ENCODE data around the gene MYLK2.

The MYLK2 gene

DNA sequence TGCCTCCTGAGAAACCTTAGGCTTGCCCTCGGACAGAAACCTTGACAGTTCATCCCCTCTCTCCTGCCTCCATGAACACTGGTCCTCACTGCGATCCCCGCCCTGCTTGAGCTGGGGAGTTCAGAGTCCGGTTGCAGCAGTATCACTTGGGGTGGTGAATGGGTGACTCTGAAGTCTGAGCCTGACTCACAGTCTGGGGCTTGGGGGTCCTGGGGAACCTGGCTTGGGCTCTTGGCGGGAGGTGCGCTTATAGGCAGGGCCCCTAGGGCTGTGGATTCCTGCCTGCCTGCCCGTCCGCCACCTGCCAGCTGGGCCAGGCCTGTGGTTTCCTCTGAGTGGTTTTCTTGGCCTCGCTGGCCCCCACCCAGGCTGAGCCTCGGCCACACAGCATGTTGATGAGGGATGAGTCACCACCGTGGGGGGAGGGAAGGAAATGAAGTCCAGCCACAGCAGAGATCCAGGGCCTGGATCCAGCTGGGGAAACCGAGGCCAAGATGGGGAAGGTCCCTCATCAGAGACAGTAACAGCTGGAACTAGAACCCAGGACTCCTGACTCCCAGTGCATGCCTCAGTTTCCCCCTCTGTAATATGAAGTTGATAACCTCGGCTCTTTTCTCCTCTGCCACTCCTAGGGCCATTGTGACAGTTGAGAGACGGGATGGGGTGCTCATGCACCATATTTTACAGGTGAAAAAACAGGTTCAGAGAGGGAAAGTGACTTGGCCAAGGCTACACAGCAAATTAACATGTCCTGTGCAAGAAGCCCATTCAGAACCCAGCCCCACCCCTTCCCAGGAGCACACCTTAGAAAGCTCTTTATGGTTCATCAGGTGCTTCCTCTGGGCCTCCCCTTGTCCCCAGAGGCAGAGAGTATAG, 17.1 kb downstream of the MYLK2 start:
- peak; percentile 66 for DNase-seq (ENCODE audit: low spot score)

DNA sequence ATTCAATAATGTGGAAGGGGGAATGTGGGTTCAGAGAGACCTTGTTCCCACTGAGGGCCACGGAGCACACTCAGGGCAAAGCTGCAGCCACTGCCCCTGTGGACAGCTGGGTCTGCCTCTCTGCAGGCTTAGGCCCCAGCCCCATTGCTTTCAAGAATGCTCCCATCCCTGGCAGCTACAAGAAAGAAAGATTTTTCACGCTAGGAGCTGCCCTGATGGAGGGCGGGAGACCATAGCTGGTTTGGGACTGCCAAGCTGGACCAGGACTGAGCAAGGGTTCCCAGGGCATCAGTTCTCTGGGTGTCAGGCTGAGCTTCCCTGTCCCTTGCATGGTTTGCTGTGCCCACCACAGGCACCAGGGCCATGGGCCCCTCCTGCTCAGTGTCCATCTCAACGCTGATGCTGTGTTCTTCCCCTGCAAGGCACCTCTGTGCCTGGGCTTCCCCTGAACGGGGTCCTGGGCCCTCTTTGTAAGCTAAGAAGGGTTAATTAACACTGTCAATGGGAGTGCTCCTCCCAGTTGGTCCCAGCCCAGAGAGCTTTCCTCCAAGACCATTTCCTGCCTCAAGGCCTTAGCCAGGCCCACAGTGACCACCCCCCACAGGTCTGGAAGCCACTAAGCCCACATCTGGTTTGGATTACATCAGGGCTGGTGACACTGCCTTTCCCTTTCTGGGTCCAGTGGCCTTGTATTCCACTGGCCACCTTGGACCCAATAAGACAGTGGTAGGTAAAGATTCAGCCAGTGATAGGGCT, 17.9 kb downstream of the MYLK2 start:
- DNase-seq (ENCODE audit: low spot score) = no peak

DNA sequence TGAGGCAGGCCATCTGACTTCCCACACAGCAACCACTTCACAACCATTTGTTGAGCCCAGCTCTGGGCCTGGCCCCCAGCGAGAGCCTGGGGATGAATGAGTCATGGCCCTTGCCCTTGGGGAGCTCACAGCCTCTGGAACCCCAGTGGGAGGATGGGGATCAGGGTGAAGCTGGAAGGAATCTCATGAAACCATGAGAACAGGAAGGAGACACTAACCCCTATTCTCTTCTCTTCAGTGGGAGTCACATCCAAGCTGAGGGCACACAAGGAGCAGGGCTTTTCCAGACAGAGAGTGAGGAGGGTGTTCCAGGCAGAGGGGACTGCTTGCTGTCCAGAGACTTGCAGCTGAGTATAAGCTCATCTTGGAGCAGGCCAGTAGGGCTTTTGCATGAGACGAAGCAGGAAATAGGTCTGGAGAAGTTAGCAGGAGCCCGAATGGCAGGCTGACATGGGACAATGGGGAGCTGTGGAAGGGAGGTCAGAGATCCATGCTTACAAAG, 18.8 kb downstream of the MYLK2 start:
- no peak for DNase-seq (ENCODE audit: low spot score)

DNA sequence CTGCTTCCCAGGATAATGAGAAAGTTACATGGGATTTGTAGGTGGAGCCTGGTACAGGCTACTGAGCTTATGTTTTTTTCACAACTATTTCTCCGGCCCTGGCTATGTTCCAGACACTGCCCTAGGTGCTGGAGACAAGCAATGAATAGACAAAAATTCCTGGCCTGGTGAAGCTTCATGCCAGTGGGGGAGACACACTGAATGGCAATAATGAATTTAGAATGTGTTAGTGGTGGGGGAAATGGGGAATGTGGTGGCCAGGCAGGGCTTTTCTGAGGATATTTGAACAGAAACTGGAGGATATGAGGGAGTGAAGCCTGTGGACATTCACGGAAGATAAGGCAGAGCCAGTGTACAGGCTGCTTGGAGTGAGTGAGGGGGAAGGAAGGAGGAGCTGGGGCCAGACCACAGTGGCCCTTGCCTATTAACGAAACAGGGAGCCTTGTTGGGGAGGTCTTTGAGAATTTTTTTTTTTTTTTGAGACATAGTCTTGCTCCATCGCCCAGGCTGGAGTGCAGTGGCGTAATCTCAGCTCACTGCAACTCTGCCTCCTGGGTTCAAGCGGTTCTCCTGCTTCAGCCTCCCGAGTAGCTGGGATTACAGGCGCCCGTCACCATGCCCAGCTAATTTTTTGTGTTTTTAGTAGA, 19.6 kb downstream of the MYLK2 start:
- no peak for DNase-seq (ENCODE audit: low spot score)

DNA sequence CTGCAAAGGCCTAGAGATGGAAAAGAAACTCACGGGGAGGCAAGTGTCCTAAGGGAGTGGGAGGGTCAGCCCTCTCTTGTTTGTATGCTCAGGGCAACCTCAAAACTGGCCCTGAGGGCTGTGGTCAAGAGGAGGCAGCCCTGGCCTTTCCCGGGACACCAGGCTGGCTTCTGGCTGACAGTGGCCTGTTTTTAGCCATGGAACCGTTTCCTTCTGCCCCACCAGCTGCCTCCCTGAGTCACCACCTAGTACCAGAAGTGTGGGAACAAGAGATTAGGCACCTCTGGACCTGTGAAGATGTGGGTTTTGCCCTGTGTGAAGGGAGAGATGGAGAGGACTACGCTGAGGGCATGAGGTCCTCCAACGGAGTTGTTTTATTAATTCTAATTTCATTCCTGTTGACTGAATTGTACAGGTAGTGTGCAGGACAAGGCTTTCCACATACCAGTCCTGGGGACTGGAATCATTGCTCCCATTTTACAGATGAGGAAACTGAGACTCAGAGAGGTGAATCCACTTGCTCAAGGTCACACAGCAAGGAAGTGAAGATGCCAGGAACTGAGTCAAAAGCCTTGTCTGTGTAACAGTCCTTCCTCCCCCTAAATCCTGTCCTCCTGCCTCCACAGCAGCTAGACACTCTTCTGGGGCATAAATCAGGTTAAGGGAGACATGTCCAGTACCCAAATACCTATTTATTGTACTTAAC, 20.8 kb downstream of the MYLK2 start:
- no peak for DNase-seq (ENCODE audit: low spot score)

DNA sequence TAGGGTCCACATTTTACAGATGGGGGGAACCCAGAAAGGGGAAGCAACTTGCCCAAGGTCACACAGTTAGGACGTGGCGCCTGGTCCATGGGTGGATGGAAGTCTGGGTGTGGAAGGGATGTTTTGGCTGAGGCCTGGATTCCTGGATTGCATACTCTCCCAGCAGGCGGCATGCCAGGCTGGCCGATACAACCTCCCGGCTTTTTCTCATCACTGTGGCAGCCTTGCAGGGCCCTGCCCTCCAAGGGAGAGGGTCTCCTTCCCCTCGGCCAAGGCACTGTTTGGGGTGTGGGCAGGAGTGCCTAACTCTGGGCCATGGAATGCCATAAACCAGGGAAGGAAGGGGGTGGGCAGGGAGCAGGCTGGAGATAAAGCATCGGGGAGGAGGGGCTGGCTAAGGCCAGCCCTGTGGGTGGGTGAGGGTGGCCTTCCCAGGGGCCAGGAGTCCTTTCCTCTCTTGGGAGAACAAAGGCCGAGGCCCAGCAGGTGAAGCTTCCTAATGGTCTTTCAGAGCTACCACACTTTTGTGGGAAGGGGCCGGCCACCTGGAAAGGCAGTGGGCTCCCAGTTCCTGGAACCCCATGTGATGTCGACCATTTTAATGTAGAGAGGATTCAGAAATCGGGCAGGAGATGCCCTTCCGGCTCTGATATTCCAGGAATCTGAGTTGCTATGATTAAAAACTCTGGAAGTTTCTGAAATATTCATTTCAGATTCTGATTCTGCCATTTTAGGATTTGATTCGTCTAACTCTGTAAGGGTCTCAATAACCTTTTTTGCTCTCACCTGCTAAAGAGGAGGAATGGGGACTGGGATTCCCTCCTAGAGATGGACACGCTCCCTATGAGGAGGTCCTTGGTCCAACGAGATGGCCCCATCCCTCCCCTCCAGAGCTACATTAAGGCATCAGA, 22.0 kb downstream of the MYLK2 start:
- DNase-seq (ENCODE audit: low spot score) = no peak

DNA sequence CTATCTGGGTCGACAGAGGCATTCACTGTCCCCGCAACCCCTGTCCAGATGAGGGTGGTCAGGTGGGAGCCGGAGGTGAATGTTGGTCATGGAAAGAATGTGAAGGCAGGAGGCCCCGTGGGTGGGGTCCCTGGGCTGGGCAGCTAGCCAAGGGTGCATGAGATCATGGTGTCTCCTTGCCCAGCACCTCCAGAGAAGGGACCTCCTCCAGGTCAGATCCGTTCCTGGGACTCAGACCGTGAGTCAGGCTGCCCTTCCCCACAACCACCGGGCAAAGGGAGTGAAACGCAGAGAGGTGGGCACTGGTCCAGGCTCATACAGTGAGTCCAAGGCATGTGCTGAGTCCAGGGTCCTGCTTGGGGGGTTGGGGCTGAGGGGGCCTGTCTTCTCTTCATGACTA, 22.8 kb downstream of the MYLK2 start:
- DNase-seq (ENCODE audit: low spot score) = no peak

DNA sequence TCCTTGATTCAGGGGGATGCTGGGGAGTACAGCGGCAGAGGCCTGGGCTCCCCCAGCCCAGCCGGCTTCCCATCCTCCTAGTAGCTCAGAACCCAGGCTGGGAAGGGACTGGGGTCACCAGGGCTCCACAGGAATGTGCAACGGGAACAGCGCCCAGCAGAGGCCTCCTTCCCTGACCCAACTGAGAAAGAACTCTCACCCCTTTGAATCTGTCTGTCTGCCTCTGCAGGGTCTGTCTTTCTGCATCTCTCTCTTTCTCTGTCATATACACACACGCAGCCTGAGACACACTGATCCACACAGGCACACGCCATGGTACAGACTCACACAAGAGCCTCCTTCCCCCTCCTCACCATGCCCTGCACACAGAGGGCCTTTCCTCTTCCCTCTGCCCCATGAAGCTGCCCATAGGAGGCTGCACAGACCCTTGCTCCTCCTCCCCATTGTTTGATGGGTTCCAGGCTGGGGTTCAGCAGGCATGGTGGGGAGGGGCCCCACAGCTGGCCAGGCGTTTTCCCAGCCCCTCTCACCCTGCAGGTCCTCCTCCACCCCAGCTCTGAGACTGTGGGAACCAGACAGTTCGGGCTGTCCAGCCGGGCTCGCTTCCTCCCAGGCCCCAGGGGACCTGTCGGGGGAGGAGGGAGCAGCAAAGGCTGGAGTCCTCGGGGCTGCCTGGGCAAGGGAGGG, 23.5 kb downstream of the MYLK2 start:
- DNase-seq (ENCODE audit: low spot score) = no peak

DNA sequence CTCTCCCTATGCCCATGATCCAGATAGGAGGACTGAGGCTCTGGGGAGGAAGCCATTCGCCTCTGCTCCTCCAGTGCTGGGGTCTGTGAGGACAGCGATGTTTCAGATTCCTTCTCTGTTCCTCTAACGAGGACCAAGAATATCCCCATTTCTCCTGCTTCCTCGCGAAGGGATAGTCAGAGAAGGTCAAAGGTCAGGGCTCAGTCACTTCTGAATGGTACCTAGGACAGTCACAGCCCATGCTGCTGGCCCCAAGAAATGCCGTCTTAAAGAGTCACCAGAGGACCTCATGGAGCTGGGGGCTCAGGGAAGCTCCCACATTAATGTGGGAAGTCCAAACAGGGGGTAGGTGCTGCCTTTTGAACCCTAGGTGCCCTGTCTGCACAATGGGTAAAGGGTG, 24.1 kb downstream of the MYLK2 start:
- DNase-seq (ENCODE audit: low spot score) = no peak

DNA sequence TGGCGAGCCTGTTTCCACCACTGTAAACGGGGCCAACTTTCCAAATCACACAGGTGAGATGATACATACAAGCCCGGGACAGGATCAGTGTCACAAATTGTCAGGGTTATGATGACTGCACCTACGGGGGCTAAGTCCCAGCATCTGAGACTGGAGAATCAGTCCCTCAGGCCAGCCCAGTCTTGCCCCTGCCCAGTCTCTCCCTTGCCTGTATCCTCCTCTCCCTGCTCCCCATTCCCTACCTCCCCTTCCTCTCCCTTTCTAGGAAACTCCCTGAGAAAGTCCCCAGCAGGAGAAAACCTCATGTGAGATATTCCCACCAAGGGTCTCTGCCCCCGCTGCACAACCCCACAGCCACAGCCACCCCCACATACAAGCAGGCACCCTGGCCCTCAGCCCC, 24.7 kb downstream of the MYLK2 start:
- DNase-seq (ENCODE audit: low spot score) = no peak

DNA sequence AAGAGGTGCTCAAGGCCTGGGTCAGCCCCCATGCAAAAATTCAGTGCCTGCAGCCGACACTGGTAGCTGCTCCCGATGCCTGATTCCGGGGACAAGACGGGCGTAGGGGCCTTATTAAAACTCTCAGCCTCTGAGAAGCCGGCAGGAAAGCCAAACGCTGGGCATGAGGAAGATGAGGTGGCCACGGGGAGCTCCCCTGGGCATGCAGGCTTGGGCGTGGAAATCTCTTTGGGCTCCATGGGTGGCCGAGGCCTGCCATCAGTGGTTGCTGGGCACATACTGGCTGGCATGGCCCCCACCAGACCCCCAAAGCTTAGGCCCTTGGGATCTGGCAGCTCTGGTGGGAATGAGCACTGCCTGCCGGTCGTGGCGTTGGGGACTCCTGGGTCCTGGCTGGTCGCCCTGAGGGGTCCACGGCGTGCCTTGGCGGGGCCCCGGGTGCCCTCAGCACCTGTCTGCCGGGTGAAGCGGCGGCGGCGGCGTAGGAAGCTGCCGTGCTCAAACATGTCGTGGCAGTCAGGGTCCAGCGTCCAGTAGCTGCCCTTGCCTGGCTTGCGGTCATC, 25.7 kb downstream of the MYLK2 start:
- DNase-seq (ENCODE audit: low spot score) = no peak

DNA sequence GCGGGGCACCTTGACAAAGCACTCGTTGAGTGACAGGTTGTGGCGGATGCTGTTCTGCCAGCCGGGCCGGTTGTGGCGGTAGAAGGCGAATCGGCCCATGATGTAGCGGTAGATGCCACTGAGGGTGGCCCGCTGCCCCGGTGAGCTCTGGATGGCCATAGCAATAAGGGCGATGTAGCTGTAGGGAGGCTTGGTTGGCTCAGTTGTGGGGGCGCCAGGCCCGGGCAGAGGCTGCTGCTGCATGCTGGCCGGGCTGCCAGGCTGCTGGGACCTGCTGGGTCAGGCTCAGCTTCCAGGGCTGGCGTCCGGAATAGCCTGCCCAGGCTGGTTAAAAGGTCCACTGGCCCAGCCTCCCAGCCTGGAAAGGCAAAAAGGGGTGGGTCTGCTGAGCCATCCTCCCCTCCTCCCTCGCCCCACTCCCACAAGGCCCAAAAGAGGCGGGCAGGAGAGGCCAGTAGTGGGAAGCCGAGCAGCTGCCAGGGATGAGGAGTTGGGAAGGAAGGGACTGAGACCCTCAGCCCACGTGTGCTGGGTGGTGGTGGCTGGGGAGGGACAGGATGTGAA, 26.2 kb downstream of the MYLK2 start, which contains the start of gene FOXS1:
Gene FOXS1 (minus strand): TSS at position 305 of the 564 bp plus-strand sequence. CDS start 62 bp downstream, at position 243.
- DNase-seq (ENCODE audit: low spot score) = no peak

DNA sequence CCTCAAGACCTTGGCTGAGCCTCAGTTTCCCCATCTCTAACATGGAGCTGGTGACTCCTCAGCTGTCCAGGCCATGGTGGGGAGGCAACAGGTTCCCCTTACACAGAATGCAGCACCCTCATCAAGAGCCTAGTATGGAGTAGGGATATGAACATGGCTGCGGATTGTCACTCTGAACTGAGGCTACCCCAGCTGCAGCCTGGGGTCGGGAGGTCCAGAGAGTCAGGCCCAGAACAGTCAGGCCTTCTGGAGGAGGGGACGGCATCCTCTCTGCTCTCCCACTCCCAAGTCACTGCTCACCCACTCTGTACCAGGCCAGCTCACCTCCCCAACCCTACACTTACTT, 27.6 kb downstream of the MYLK2 start:
- no peak for DNase-seq (ENCODE audit: low spot score)

DNA sequence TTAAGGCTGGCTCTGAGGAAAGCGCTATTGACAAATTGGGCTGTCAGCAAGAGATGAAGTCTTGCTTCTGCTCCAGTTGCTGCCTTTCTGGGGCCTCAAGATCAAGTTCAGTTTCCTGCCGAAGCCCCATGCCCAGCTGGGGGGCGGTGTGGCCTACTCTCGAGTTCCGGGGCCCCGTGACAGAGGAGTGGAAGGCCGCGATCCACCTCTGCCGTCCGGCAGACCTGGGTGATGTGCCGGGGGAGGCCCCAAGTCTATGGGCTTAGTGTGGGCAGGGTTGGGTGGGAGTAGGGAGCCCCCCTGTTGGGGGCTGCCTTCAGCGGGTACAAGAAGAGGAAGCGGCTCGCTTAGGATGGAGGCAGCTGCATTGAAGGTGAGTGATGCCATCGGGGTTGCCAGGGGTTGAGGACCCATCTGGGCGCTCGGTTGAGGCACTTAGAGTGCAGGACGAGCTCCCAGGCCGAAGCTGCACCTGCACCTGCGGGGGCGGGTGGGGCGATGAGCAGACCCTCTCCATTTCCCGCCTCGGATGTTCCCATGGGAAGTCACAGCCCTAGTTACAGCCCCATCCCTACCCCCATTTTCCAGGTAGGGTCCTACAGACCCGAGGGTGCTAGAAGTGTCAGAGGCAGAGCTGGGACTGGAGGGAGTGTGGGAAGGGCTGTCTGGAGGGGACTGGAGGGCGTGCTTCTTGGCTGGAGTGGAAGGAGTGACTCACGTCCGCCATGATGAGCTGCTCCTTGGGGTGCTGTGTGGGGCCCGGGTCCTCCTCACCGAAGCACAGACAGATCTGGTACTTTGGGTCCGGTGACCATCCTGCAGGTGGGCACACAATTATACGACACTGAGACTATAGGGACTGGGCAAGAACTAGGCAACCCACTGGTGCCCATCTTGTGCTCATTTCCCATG, 29.2 kb downstream of the MYLK2 start:
- DNase-seq (ENCODE audit: low spot score) = no peak

DNA sequence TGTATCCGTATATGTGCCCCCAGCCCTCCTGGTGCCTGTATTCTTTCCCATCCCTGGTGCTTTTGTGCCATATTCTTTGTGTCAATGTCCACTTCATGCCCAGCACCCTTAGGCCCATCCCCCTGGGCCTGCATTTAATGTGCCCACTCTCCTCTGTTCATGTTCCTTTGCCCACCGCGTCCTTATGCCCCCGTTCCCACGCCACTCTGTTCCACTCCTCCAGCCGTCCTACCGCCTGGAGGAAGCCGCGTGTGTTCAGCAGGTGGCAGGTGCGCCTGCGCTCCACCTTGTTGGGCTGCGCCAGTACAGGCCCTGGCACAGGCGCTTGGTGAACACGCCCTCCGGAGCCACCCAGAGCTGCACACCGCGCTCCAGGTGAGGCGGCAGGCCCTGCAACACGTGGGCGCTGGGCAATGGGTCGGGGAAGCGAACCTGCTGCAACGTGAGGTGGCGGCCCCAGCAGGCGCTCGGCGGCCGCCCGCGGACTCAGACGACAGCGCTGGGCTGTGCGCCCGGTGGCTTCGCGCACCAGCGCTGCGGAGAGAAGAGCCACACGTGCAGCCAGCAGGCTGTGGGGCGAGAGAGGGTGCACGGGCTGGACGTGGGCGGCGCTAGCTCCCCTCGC, 30.3 kb downstream of the MYLK2 start:
- DNase-seq (ENCODE audit: low spot score) = no peak

DNA sequence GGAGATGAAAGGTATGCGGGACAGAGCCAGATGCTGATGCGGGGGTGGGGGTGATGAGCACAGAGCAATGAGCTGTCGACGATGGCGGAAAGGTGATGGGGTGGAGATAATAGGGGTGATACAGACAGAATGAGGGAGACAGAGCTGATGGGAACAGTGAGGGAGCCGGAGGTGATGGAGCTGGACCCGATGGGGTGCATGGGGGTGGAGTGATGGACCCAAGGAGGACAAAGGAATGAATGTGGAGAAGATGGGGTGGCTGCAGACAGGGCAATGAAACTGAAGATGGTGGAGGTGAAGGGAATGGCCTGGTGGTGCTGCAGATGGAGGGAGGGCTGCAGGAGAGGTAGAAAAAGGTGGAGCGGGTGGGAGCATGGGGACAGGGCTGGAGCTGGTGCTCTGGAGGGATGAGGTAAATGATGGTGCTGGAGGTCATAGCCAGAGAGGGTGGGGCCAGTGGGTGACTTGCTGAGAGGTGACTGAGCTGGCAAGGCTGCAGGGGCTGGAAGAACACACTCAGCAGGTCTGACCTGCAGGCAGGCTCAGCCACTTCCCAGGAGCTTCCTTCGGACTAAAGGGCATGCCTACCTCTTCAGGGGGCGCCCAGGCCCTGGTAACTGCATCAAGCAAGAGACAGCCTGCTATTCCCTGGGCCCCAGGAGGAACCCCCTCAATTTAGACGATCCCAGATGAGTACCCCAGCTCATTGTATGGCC, 32.2 kb downstream of the MYLK2 start:
- DNase-seq (ENCODE audit: low spot score) = no peak

DNA sequence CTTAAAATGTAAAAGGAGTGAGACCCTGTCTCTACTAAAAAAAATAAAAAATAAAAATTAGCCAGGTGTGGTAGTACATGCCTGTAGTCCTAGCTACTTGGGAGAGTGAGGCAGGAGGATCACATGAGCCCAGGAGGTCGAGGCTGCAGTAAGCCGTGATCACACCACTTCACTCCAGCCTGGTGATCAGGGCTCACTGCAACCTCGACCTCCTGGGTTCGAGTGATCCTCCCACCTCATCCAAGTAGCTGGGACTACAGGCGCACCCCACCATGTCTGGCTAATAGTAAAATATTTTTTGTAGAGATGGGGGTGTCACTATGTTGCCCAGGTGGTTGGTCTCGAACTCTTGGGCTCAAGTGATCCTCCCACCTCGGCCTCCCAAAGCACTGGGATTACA, 34.3 kb downstream of the MYLK2 start:
- no peak for DNase-seq (ENCODE audit: low spot score)
